Body of pancreas (tissue), 4 donors: Measurements from ENCODE around the gene ADCY3.

ENCODE experiments used
- CTCF ChIP-seq, 7 experiments: fragments of 450-650 bp in 4 of 7; fragments of 200-600 bp in 3 of 7; sonication (generic) in 3 of 7; IDR thresholded peaks; one replicate each; pipeline ENCODE4 v1.5.1; 2016 to 2019; ENCODE audit warnings: antibody characterized with exemption in 7 of 7
- POLR2A ChIP-seq, 3 donors: fragments of 450-650 bp; IDR thresholded peaks; one replicate each; pipeline ENCODE4 v1.6.1; 2016; ENCODE audit warnings: antibody characterized with exemption in 3 of 3, mild to moderate bottlenecking in 2 of 3

- TF ChIP-seq CTCF (IDR thresholded peaks at IDR 0.05): no peak
- no peak for TF ChIP-seq POLR2A (IDR thresholded peaks at IDR 0.05)
Observed at GRCh38 chr2:24883946-24884345, 36.1 kb downstream of the ADCY3 start.
